ENCODE measurements around the gene ABR.
"Not testable (repeated sequence)": the region's sequence is repeated elsewhere in the genome, so short reads cannot be mapped to it uniquely, and the experiment has no call there.

The ABR gene

DNA sequence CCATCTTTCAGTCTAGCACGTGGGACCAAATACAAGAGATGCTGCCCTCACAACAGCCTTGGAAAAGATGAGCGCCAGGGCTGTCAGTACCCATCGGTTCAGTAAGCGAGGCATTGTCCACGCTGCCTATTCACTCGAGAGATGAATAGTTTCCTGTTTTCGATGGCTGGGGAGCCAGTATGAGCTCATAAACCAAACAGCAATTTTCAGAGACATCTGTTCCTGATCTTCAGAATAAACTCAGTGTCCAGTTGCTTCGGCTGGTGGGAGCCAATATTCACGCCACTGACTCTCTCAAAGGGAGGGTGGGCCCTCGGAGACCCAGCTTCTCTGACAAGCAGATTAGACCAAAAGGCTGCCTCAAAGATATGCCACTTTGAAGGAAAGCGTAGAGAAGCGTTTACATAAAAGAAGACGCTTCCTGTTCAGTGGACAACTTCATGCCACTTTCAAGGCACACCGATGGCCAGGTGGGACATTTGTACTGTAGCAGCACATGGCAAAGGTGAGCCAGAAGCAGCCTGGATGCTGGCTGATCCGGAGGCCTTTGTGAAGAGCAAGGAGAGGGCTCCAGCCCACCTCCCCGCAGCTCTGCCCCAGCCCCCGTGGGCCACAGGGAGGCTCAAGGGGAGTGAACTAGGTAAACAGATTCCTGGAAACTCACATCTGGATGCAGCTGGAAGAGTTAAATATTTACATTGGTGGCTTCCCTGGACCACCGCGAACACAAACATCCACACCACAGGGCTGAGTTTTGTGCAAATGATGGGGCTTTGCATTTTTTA is 176.8 kb downstream of the ABR start:
- Mint-ChIP-seq H3K27me3 (no peaks in the 10 kb centered on the region), H3K27ac (peak overlapping the region; percentile 30), H3K9me3 (no peaks in the 10 kb centered on the region), H3K36me3 (ENCODE audit: low read depth) (peaks cover 88% of the 10 kb centered on the region), H3K4me1 (ENCODE audit: low read depth) (peaks cover 44% of the 10 kb centered on the region), H3K4me3 (no peak overlapping the region)
- intact Hi-C loops (cut with micrococcal nuclease) = no loop called here

GRCh38 chr17:1002412-1002753 is 177.4 kb downstream of the ABR start:
- no peak overlapping the region for H3K4me3 Mint-ChIP-seq
- no peaks in the 10 kb centered on the region for H3K9me3 Mint-ChIP-seq
- no peaks in the 10 kb centered on the region for H3K27me3 Mint-ChIP-seq
- H3K4me1 Mint-ChIP-seq (ENCODE audit: low read depth) = peaks cover 47% of the 10 kb centered on the region
- H3K27ac Mint-ChIP-seq = peak overlapping the region; percentile 30
- intact Hi-C loops (cut with micrococcal nuclease) = no loop called here
- peaks cover 82% of the 10 kb centered on the region for H3K36me3 Mint-ChIP-seq (ENCODE audit: low read depth)

DNA sequence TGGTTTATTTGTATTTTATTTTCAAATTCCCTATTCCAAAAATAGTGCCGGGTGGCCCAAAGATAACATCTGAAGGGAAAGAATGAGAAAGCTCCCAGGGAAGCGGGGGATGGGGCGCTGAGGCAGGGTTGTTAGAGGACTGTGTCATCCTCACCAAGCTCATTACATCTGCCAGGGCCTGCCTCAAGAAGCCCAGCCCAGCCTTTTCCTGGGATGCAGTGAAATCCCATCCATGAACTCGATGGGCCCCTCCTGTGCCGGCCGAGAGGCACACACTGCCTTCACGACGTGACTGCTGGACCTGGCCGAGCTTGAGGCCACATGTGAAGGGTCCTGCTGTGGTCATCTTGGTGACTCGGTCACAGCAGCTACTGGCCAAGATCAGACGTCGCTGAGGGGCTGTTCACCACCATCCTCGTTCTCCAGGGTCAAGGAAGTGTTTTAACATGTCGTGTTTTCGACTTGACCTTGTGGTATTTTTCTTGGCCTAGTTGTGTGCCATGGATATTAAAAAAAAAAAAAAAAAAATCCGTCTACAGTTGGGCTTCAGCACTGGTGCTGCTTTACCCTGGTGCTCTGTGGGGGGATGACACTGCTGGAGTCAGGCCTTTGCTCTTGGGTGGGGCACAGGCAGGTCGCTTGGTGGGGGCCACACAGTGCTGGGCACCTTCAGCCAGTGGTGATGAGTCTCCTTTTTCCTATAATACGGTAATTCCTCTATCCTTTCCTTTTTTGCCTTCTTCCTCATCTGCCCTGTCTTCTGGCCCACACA is 178.0 kb downstream of the ABR start:
- Mint-ChIP-seq H3K4me3 (no peak overlapping the region), H3K27ac (no peak overlapping the region), H3K36me3 (ENCODE audit: low read depth) (peaks cover 82% of the 10 kb centered on the region), H3K9me3 (no peaks in the 10 kb centered on the region), H3K4me1 (ENCODE audit: low read depth) (peaks cover 47% of the 10 kb centered on the region), H3K27me3 (no peaks in the 10 kb centered on the region)
- intact Hi-C loops (cut with micrococcal nuclease) = no loop called here

- Mint-ChIP-seq H3K36me3 (ENCODE audit: low read depth) (peaks cover 78% of the 10 kb centered on the region), H3K4me3 (no peak overlapping the region), H3K9me3 (no peaks in the 10 kb centered on the region), H3K4me1 (ENCODE audit: low read depth) (peaks cover 42% of the 10 kb centered on the region), H3K27me3 (no peaks in the 10 kb centered on the region), H3K27ac (peak overlapping the region; percentile 25)
- intact Hi-C loops (cut with micrococcal nuclease) = no loop called here
Observed at GRCh38 chr17:1000597-1001461, 179.0 kb downstream of the ABR start.

GRCh38 chr17:998111-998510 is 181.7 kb downstream of the ABR start:
- H3K9me3 Mint-ChIP-seq = peaks cover 21% of the 10 kb centered on the region
- no peak overlapping the region for H3K27ac Mint-ChIP-seq
- peak overlapping the region; percentile 91 for H3K4me3 Mint-ChIP-seq
- peaks cover 59% of the 10 kb centered on the region for H3K36me3 Mint-ChIP-seq (ENCODE audit: low read depth)
- intact Hi-C loops (cut with micrococcal nuclease) = loop anchor here (5.0 kb wide), 1 partner anchor 216 kb away; the partner anchor contains the start of genes GLOD4 and MRM3
- peaks cover 29% of the 10 kb centered on the region for H3K4me1 Mint-ChIP-seq (ENCODE audit: low read depth)
- H3K27me3 Mint-ChIP-seq = no peaks in the 10 kb centered on the region

DNA sequence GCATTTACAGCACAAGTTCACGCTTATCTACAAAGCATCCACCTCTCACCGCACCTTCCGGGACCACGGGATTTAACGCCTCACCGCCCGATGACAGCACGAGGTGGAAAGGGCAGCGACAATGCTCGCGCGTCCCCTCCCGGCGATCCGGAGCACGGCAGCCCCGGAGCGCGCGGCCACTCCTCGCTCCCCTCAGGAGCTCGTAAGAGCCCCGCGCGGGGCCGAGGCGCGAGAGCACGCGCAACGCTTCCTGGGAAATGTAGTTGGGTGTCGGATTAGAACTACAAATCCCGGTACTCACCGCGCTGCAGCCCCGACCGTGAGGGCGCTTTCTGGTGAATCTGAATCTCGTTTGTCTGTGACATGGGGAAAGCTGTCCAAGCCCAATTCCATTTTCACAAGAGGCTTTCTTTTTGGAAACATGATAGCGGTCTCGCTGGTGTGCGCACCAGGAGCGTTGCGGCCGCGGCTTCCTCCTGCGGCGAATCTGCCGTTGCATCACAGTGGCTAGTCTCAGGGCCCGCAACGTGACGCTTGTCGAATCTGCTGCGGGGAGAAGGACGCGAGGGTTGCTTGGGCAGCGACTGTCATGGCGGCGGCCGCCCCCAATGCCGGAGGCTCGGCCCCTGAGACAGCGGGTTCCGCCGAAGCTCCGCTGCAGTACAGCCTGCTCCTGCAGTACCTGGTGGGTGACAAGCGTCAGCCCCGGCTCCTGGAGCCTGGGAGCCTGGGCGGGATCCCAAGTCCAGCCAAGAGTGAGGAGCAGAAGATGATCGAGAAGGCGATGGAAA is 183.0 kb downstream of the ABR start, which contains the start of gene TIMM22:
TIMM22 (plus strand) TSS at position 576 of the 791 bp plus-strand sequence; CDS start at position 590, 14 bp downstream.
- Mint-ChIP-seq H3K36me3 (ENCODE audit: low read depth) (peaks cover 46% of the 10 kb centered on the region), H3K27ac (peak within 1 kb of the TSS; percentile 98), H3K27me3 (no peaks in the 10 kb centered on the region), H3K4me1 (ENCODE audit: low read depth) (peaks cover 19% of the 10 kb centered on the region), H3K9me3 (peaks cover 33% of the 10 kb centered on the region), H3K4me3 (peak within 1 kb of the TSS; percentile 91)
- intact Hi-C loops (cut with micrococcal nuclease) = loop anchor here (5.0 kb wide), 1 partner anchor 214 kb away; the partner anchor contains the start of genes GLOD4 and MRM3

DNA sequence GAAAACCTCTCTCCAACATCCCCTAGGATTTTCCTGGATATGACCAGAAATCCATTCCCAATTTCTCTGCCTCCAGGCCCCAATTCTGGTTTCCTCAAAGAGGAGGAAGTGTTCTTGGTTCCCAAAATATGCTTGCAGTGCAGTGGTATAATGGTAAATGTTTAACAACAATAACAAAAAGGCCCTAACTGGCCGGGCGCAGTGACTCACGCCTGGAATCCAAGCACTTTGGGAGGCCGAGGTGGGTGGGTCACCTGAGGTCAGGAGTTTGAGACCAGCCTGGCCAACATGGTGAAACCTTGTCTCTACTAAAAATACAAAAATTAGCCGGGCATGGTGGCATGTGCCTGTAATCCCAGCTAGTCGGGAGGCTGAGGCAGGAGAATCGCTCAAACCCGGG is 184.5 kb downstream of the ABR start:
- not testable (repeated sequence) for H3K27me3 Mint-ChIP-seq, H3K27ac Mint-ChIP-seq, H3K4me3 Mint-ChIP-seq
- Mint-ChIP-seq H3K36me3 (ENCODE audit: low read depth) (peaks cover 31% of the 10 kb centered on the region), H3K9me3 (peaks cover 33% of the 10 kb centered on the region), H3K4me1 (ENCODE audit: low read depth) (peaks cover 19% of the 10 kb centered on the region)
- intact Hi-C loops (cut with micrococcal nuclease) = loop anchor here (5.0 kb wide), 1 partner anchor 213 kb away; the partner anchor contains the start of genes GLOD4 and MRM3

DNA sequence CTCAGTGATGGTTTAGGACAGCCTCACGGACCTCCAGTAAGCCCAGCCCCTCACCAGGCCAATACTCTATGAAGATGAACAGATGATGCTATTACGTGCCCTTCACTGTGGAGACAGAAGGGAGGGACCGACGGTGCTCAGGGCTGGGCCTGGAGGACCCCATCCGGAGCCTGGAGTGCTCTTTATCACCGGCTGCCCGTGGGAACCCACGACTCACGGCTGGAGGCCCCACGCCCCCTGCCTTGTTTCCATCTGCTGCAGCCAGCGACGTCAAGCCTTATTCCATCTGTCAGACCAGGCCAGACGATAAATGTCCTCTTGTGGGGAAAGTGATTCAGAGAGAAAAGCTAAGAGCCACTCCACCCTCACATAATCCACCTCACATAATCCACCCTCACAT is 186.8 kb downstream of the ABR start:
- H3K27me3 Mint-ChIP-seq = peaks cover 3% of the 10 kb centered on the region
- H3K36me3 Mint-ChIP-seq (ENCODE audit: low read depth) = peaks cover 18% of the 10 kb centered on the region
- peaks cover 33% of the 10 kb centered on the region for H3K9me3 Mint-ChIP-seq
- intact Hi-C loops (cut with micrococcal nuclease) = no loop called here
- peaks cover 3% of the 10 kb centered on the region for H3K4me1 Mint-ChIP-seq (ENCODE audit: low read depth)
- H3K27ac Mint-ChIP-seq = no peak overlapping the region
- H3K4me3 Mint-ChIP-seq = no peak overlapping the region

DNA sequence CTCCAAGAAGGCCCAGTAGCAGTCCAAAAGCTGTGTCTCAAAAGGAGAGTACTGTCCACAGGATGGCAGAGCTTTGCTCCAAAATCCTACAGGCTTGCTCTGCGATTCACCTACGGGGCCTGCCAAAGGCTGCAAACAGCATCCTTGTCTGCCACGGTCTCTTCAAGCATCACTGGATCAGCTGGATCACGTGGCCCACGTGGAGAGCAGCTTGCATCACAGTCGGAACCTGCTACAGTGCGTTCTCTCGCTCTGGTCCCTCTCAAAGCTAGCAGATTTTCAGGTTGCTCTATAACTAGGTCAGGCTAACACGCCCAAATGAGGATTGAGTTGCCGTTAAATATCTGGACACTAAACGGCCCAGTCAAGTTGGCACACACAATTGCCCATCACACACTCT is 191.2 kb downstream of the ABR start:
- Mint-ChIP-seq H3K9me3 (peaks cover 17% of the 10 kb centered on the region), H3K27me3 (peaks cover 8% of the 10 kb centered on the region), H3K4me1 (ENCODE audit: low read depth) (no peaks in the 10 kb centered on the region), H3K27ac (no peak overlapping the region), H3K4me3 (no peak overlapping the region), H3K36me3 (ENCODE audit: low read depth) (no peaks in the 10 kb centered on the region)
- intact Hi-C loops (cut with micrococcal nuclease) = no loop called here

- Mint-ChIP-seq H3K27me3 (peaks cover 9% of the 10 kb centered on the region), H3K4me3 (no peak overlapping the region), H3K9me3 (peaks cover 11% of the 10 kb centered on the region), H3K27ac (no peak overlapping the region), H3K4me1 (ENCODE audit: low read depth) (no peaks in the 10 kb centered on the region), H3K36me3 (ENCODE audit: low read depth) (no peaks in the 10 kb centered on the region)
- intact Hi-C loops (cut with micrococcal nuclease) = no loop called here
Observed at GRCh38 chr17:987931-988330, 191.8 kb downstream of the ABR start.

- Mint-ChIP-seq H3K27ac (no peak overlapping the region), H3K4me1 (ENCODE audit: low read depth) (no peaks in the 10 kb centered on the region), H3K9me3 (no peaks in the 10 kb centered on the region), H3K27me3 (peaks cover 11% of the 10 kb centered on the region), H3K4me3 (no peak overlapping the region), H3K36me3 (ENCODE audit: low read depth) (no peaks in the 10 kb centered on the region)
- intact Hi-C loops (cut with micrococcal nuclease) = no loop called here
Observed at GRCh38 chr17:986322-986929, 193.4 kb downstream of the ABR start.

GRCh38 chr17:983921-984320 is 195.9 kb downstream of the ABR start:
- Mint-ChIP-seq H3K27ac (no peak overlapping the region), H3K36me3 (ENCODE audit: low read depth) (no peaks in the 10 kb centered on the region), H3K27me3 (peaks cover 8% of the 10 kb centered on the region), H3K4me1 (ENCODE audit: low read depth) (peaks cover 16% of the 10 kb centered on the region), H3K9me3 (no peaks in the 10 kb centered on the region), H3K4me3 (no peak overlapping the region)
- intact Hi-C loops (cut with micrococcal nuclease) = loop anchor here (5.0 kb wide), 1 partner anchor 107 kb away; no protein-coding TSS in a partner anchor

GRCh38 chr17:981292-981658 is 198.5 kb downstream of the ABR start:
- no peaks in the 10 kb centered on the region for H3K36me3 Mint-ChIP-seq (ENCODE audit: low read depth)
- intact Hi-C loops (cut with micrococcal nuclease) = loop anchor here (1.0 to 5.0 kb wide), 2 partner anchors 104 to 186 kb away; no protein-coding TSS in a partner anchor
- H3K9me3 Mint-ChIP-seq = no peaks in the 10 kb centered on the region
- H3K4me3 Mint-ChIP-seq = no peak overlapping the region
- H3K27me3 Mint-ChIP-seq = peaks cover 34% of the 10 kb centered on the region
- H3K27ac Mint-ChIP-seq = peak overlapping the region; percentile 57
- H3K4me1 Mint-ChIP-seq (ENCODE audit: low read depth) = peaks cover 22% of the 10 kb centered on the region

Measured in dendritic cell treated with granulocyte-macrophage colony-stimulating factor and Interleukin-4, amounts not matched to agents 40 ng/mL and 50 ng/mL, for 4 days (primary cell).